GM19351 (cell line): ENCODE results near the gene ZCCHC14.
"Not testable (repeated sequence)": the region's sequence is repeated elsewhere in the genome, so short reads cannot be mapped to it uniquely, and the experiment has no call there.

Experiments
- ATAC-seq: cut with Tn5 transposase; IDR thresholded peaks from one replicate; pipeline ENCODE4 v1.9.1; 2021; ENCODE audit warnings: mild to moderate bottlenecking, moderate library complexity; ENCODE audit not compliant: unreplicated experiment

The ZCCHC14 gene

DNA sequence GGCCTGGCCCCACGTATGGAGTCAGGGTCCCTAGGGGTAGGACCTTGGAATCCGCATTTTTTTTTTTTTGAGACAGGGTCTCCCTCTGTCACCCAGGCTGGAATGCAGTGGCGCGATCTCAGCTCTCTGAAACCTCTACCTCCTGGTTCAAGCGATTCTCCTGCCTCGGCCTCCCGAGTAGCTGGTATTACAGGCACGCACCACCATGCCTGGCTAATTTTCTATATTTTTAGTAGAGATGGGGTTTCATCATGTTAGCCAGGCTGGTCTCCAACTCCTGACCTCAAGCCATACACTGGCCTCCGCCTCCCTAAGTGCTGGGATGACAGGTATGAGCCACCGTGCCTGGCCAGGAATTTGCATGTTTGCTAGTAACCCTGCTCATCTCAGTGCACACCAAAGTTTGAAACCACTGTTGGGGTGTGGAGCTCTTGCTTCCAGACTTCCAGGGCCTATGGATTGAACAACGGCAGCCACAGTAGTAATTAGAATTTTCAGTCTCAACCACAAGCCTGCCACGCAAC lies 5.0 kb upstream of the ZCCHC14 start:
- ATAC-seq, result not testable (repeated sequence)

DNA sequence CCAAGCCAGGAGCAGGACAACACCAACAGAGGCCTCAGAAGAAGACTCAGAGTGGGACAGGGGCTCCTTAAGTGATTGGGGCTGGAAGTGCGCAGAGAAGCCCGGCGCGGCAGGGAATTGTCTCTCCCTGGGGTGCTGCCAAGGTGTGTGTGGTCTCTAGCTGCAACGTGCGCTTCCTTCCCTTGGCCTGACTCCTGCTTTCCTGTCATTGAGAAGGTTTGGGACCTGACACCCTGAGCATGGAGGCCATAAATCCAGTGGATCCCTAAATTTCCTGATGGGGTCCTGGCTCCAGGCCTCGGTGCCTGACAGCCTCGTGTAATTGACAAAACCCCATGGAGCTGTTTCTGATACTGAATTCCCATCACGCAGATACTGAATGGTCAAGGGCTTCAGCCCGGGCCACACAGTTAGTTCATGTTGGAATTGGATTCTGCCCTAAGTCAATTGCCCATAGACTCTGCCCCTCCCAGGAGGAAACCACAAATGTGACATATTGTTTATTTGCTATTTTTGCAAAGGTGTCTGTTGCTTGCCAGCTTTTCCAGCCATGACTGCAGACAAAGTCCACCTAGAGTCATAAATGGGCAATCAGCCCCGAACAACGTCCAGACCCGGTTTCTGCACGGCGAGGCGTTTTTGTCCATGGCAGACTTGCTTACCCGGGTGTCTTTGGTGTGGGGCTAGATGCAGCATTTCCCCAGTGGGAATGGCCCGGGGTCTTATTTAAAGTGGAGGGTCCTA lies 4.4 kb upstream of the ZCCHC14 start:
- ATAC-seq, result not testable (repeated sequence)

DNA sequence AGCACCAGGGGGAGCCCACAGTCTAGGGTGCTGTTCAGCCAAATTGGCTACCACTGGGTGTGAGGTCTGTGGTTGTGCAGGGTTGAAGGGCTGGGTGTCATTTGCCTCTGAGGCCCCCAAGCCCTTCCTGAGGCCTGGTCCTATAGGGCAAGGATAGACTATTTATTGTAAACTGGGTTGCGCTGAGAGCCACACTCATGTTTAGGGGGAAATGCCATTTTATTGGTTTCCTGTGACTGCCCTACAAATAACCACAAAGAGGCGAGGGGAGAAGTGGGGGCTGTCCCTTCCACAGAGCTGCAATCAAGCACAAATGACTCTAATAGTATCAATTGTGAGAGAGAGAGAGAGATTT lies 3.6 kb upstream of the ZCCHC14 start:
- ATAC-seq, result no peak

GRCh38 chr16:87495578-87496446 lies 3.0 kb upstream of the ZCCHC14 start:
- ATAC-seq, result no peak

- no peak for ATAC-seq
These were observed 920 bp upstream of the ZCCHC14 start for GRCh38 chr16:87493608-87494280.

DNA sequence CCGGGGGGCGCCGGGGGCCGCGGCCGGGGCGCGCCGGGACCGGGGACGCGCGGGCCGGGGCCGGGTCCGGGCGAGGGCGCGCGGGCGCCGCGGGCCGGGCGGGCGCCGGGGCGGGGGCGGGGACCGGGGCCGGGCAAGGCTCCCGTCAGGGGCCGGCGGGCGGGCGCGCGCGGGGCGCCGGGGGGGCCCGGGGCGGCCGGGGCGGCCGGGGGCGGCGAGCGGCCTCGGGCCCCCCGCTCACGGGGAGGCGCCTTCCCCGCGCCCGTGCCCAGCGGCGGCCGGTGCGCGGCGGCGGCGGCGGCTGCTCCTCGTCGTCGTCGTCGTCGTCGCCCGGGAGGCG lies 563 bp downstream of the ZCCHC14 start:
- ATAC-seq, result no peak

DNA sequence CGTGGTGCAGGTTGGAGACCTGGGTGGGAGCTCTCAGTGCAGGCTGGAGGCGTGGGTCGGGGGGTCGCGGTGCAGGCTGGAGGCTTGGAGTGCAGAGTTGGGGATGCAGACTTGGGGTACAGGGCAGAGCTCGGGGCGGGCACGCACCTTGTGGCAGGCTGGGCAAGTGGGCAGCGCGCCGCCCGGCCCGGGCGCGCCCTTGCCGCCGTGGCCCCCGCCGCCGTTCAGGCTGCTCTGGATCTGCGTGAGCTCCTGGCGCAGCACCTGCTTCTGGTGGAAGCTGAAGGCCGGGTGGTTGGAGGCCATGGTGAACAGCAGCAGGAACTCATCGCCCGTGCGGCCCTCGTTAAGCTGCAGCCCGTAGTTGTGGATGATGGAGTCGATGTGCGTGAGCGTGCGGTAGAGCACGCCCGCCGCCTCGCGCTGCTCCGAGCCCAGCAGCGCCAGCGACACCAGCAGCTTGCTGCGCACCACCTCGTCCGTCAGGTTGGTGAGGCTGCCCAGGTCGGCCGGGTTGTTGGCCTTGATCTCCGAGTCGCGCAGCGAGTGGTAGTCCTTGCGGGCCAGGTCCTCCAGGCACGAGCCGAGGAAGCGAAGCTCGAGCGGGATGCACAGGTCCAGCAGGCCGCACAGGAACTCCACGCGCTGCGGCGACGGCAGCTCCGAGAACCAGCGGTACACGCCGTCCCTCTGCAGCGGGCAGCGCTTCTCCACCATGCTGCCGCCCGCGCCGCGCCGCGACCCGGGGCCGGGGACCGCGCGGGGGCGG lies 1.1 kb downstream of the ZCCHC14 start:
- no peak for ATAC-seq

DNA sequence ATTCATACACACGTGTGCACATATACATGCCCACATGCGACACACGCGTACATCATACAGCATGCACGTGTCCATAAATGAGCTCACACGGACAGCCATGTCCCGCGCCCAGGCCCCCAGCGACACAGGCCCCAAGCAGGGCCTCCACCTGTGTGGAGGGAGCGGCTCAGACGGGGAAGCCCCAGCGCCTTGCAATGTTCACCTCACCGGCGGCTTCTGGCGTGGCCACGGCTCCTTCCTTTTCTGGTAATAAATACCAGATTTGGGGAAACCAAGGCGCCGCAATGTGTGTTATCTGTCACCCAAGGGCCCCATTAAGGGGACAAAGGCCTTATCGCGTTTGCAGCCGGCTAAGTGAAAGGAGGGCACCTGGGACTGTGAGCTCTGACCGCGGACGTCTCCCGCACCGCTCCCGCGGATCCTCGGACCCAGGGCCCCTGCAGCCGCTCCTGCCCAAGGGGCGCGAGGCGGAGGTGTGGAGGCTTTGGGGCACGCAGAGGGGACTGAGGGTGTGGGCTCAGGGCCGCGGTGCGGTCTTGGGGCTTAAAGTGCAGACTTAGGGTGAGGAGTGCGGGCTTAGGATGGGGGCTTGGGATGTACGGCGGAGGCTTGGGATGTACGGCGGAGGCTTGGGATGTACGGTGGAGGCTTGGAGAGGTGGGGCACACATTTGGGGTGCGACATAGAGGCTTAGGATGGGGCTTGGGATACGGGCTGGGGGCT lies 1.9 kb downstream of the ZCCHC14 start:
- ATAC-seq, result not testable (repeated sequence)

DNA sequence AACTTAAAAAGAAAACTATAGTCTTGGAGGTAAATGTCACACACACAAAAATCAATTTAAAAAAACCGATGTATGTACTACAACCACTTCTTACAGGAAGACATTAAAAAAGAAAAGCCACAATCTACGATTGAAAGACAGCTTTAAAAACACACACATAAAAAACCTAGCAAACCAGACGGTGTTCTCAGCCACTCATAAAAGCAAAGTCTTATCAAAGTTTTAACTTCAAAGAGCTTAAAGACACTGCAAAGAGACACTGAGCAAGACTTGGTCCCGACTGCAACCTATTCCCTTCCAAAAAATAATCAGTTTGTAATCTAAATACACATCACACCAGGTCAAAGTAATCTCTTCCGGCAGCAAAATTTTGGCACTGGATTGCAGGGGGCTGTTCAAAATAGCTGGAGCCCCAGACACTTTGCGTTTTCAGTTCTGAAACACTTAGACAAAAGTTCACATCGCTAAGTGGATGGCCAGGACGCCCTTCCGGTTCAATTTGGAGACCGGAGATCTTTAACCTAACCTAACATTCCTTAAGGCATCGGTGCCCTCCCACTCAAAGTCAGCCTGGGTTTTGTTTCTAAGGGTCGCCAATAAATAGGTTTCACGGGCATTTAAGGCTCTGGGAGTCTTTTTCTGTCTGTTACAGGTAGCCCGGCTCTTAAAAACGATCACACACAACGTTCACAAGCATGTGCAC lies 2.6 kb downstream of the ZCCHC14 start:
- ATAC-seq, result no peak

DNA sequence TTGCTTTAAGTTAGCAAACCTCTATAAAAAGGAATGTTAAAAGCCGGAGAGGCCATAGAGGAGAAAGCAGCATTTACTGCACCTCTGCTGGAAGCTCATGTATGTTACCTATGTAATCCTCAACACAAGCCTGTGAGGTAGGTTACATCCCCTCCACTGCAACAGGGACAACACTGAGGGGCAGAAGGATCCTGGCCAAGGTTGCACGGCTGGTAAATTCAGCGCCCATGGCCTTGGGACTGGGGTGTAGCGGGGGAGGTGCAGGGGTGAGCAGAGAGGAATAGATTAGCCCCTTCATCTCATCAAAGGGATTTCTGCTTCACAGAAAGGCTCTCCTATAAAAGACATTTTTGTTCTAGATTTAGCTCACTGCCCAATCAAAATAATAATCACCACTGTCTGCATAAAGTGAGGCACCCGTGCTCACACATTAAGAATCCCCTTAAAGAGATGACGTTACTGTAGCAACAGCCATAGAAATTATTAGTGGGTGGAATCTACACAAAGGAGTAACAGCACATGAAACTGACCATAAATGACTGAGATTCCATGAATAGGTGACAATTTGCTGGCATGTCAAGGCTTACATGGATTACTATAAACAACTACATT lies 3.3 kb downstream of the ZCCHC14 start:
- no peak for ATAC-seq

DNA sequence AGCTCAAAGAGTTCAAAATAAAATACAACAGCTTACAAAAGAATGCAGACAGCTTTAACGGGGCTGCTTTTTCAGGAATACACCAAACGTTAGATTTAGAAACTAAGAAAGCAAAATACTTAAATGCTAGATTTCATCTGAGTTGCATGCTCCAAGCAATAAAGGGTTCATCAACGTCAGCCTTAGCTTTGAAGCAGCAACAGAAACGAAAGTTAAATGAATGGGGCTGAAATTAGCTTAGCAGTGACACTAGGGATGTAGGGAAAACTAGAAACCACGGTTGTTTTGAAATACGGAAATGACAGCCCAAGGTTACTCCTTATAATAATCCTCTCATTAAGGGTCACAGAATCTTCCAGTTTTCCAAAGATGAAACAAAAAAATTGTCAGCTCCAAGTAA lies 3.9 kb downstream of the ZCCHC14 start:
- not testable (repeated sequence) for ATAC-seq

GRCh38 chr16:87487361-87487924 lies 5.4 kb downstream of the ZCCHC14 start:
- no peak for ATAC-seq

GRCh38 chr16:87486713-87487247 lies 6.0 kb downstream of the ZCCHC14 start:
- no peak for ATAC-seq

GRCh38 chr16:87486282-87486681 lies 6.5 kb downstream of the ZCCHC14 start:
- no peak for ATAC-seq

- ATAC-seq, result not testable (repeated sequence)
These were observed 7.0 kb downstream of the ZCCHC14 start for GRCh38 chr16:87485792-87486191.

DNA sequence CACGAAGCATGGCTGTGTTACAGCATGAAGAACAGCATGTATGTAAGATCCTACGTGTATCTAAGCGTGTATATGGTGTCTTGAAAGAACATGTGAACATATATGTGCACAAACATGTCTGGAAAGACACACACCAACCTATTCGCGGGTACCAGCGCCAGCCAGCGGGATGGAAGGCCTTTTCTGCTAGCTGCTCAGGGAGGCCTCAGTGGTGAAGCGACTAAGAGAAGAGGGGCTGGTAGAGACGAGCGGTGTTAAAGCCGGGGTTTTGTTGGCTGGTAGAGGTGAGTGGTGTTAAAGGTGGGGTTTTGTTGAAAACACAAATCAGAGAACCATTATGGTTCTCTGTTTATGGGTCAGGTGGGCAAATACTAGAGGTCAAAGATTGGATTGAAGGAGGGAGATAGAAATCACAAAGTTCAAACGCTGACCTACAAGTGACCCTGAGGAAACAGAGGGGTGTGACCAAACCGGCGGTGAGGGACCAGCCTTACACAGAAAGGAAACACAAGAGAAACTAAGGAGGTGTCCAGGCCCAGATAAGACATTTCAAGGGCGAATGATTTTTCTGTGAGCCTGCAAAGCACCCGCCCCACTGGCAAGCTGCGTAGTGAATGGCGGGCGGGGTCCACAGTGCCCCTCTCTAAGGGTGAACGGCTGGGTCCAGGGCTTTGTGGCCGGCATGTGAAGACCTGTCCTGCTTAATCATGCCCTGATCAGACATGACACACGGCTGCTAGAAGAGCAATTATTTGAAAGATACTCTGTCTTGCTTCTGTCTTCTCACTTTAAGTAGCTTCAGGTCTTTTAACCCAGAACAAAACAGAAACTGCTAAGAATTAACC lies 8.1 kb downstream of the ZCCHC14 start:
- ATAC-seq, result no peak

DNA sequence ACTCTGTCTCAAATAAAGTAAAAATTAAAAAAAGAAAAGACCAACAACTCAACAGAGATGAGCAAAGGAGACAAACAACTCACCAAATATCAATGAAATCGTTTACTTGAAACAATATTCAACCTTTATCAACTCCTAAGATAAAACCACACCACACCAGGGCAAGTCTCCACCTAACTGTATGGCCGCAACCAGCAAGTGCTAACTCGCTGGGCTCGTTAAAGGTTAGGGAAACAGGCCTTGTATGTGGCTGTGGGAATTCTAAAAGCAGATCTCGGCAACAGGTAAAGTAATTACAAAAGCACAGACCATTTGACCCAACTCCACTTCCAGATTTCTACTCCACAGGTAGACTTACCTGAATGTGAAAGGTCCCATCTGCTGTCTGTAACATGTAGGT lies 9.3 kb downstream of the ZCCHC14 start:
- ATAC-seq, result no peak

- not testable (repeated sequence) for ATAC-seq
These were observed 10.2 kb downstream of the ZCCHC14 start for GRCh38 chr16:87482670-87483069.
